ENCODE measurements around the gene MNT.
"Not testable (repeated sequence)": the region's sequence is repeated elsewhere in the genome, so short reads cannot be mapped to it uniquely, and the experiment has no call there.

The MNT gene

GRCh38 chr17:2400877-2401425 is at the start of gene MNT:
Gene MNT, minus strand, starts transcription at chr17:2401060. Its CDS starts 348 bp downstream, at chr17:2400712.
- DNase-seq (ENCODE audit: low read depth), result peak; percentile 98
- TF ChIP-seq CTCF (IDR thresholded peaks at IDR 0.05; ENCODE audit: insufficient read depth, low read depth, low read length, missing control alignments), result no peak
- H3K4me3 ChIP-seq (ENCODE audit: low read depth, low read length), result peak within 1 kb of the TSS; percentile 88

GRCh38 chr17:2450016-2450650 is 49.3 kb upstream of the MNT start:
- no peak for TF ChIP-seq CTCF (IDR thresholded peaks at IDR 0.05; ENCODE audit: insufficient read depth, low read depth, low read length, missing control alignments)
- no peak overlapping the region for H3K4me3 ChIP-seq (ENCODE audit: low read depth, low read length)
- DNase-seq (ENCODE audit: low read depth), result no peak

- DNase-seq (ENCODE audit: low read depth), result no peak
- no peak for TF ChIP-seq CTCF (IDR thresholded peaks at IDR 0.05; ENCODE audit: insufficient read depth, low read depth, low read length, missing control alignments)
- no peak overlapping the region for H3K4me3 ChIP-seq (ENCODE audit: low read depth, low read length)
These were observed 48.6 kb upstream of the MNT start for GRCh38 chr17:2449486-2449885.

GRCh38 chr17:2447479-2447878 is 46.6 kb upstream of the MNT start:
- not testable (repeated sequence) for H3K4me3 ChIP-seq (ENCODE audit: low read depth, low read length); DNase-seq (ENCODE audit: low read depth)

GRCh38 chr17:2445638-2446037 is 44.8 kb upstream of the MNT start:
- H3K4me3 ChIP-seq (ENCODE audit: low read depth, low read length), result no peak overlapping the region
- no peak for TF ChIP-seq CTCF (IDR thresholded peaks at IDR 0.05; ENCODE audit: insufficient read depth, low read depth, low read length, missing control alignments)
- no peak for DNase-seq (ENCODE audit: low read depth)

- DNase-seq (ENCODE audit: low read depth), result no peak
- H3K4me3 ChIP-seq (ENCODE audit: low read depth, low read length), result no peak overlapping the region
- TF ChIP-seq CTCF (IDR thresholded peaks at IDR 0.05; ENCODE audit: insufficient read depth, low read depth, low read length, missing control alignments), result no peak
These were observed 43.5 kb upstream of the MNT start for GRCh38 chr17:2444382-2444781.

GRCh38 chr17:2442166-2442565 is 41.3 kb upstream of the MNT start:
- no peak for TF ChIP-seq CTCF (IDR thresholded peaks at IDR 0.05; ENCODE audit: insufficient read depth, low read depth, low read length, missing control alignments)
- no peak overlapping the region for H3K4me3 ChIP-seq (ENCODE audit: low read depth, low read length)
- DNase-seq (ENCODE audit: low read depth), result no peak

Data from GM12865 (cell line).